ENCODE data around the gene SPATA31C2. TPM values are rescaled to one million over a fixed set of nuclear protein-coding genes. Genes with fewer than 3 reads are reported as not detected.
"Not testable (repeated sequence)": the region's sequence is repeated elsewhere in the genome, so short reads cannot be mapped to it uniquely, and the experiment has no call there.

The SPATA31C2 gene
- total RNA-seq, 1 experiment from 2014 or later = 0.53 TPM

GRCh38 chr9:88164850-88165249 lies 26.6 kb upstream of the SPATA31C2 start:
- H3K4me3 ChIP-seq = no peak overlapping the region
- H3K27ac ChIP-seq = no peak overlapping the region
- no peaks in the 10 kb centered on the region; the same call in none of the 2 replicates for H3K4me1 ChIP-seq
- no peaks in the 10 kb centered on the region for H3K27me3 ChIP-seq
- H3K9me3 ChIP-seq (replicated peaks) = no peaks in the 10 kb centered on the region
- DNase-seq = no peak
- H3K36me3 ChIP-seq = no peaks in the 10 kb centered on the region

- Histone ChIP-seq H3K4me1 (no peaks in the 10 kb centered on the region; the same call in none of the 2 replicates), H3K4me3 (no peak overlapping the region), H3K27ac (no peak overlapping the region), H3K9me3 (replicated peaks) (no peaks in the 10 kb centered on the region), H3K27me3 (no peaks in the 10 kb centered on the region), H3K36me3 (no peaks in the 10 kb centered on the region)
- no peak for DNase-seq
Observed at GRCh38 chr9:88161144-88161543, 22.9 kb upstream of the SPATA31C2 start.

- Histone ChIP-seq H3K4me1 (peaks cover 10% of the 10 kb centered on the region; the same call in 1 of the 2 replicates), H3K9me3 (replicated peaks) (0 out of 2 replicates have a peak, but pooled peaks cover 3% of the 10 kb centered on the region), H3K36me3 (no peaks in the 10 kb centered on the region), H3K4me3 (peak overlapping the region; percentile 3; the same call in 1 of the 2 replicates), H3K27ac (peak overlapping the region; percentile 32), H3K27me3 (no peaks in the 10 kb centered on the region)
- peak; percentile 29 to 80 for DNase-seq
Observed at GRCh38 chr9:88143957-88144625, 5.8 kb upstream of the SPATA31C2 start.

- Histone ChIP-seq H3K9me3 (replicated peaks) (0 out of 2 replicates have a peak, but pooled peaks cover 3% of the 10 kb centered on the region), H3K27me3 (no peaks in the 10 kb centered on the region), H3K27ac (no peak overlapping the region), H3K4me3 (no peak overlapping the region), H3K36me3 (no peaks in the 10 kb centered on the region), H3K4me1 (peaks cover 10% of the 10 kb centered on the region; the same call in 1 of the 2 replicates)
- DNase-seq = no peak
Observed at GRCh38 chr9:88143179-88143578, 4.9 kb upstream of the SPATA31C2 start.

- not testable (repeated sequence) for H3K27ac ChIP-seq; H3K27me3 ChIP-seq; H3K9me3 ChIP-seq (replicated peaks); H3K4me1 ChIP-seq; H3K36me3 ChIP-seq
- peak; percentile 17 to 39 for DNase-seq
- peak overlapping the region; percentile 43 for H3K4me3 ChIP-seq
Observed at GRCh38 chr9:88133552-88133951, 4.7 kb downstream of the SPATA31C2 start.

- H3K27ac ChIP-seq; H3K9me3 ChIP-seq (replicated peaks); H3K36me3 ChIP-seq; H3K4me3 ChIP-seq; DNase-seq; H3K4me1 ChIP-seq; H3K27me3 ChIP-seq: not testable (repeated sequence)
Observed at GRCh38 chr9:88129556-88129955, 8.7 kb downstream of the SPATA31C2 start.

GRCh38 chr9:88127700-88128300 lies 10.5 kb downstream of the SPATA31C2 start:
- not testable (repeated sequence) for H3K4me1 ChIP-seq; H3K4me3 ChIP-seq; H3K36me3 ChIP-seq; H3K27ac ChIP-seq; H3K27me3 ChIP-seq; H3K9me3 ChIP-seq (replicated peaks); DNase-seq

GRCh38 chr9:88123413-88123812 lies 14.9 kb downstream of the SPATA31C2 start:
- H3K27ac ChIP-seq; H3K9me3 ChIP-seq (replicated peaks); H3K4me3 ChIP-seq; DNase-seq; H3K27me3 ChIP-seq; H3K4me1 ChIP-seq; H3K36me3 ChIP-seq: not testable (repeated sequence)

- H3K4me1 ChIP-seq; H3K27me3 ChIP-seq; H3K4me3 ChIP-seq; H3K36me3 ChIP-seq; H3K9me3 ChIP-seq (replicated peaks); H3K27ac ChIP-seq; DNase-seq: not testable (repeated sequence)
Observed at GRCh38 chr9:88118121-88118520, 20.2 kb downstream of the SPATA31C2 start.

- not testable (repeated sequence) for H3K4me1 ChIP-seq; H3K36me3 ChIP-seq; H3K27ac ChIP-seq; DNase-seq; H3K27me3 ChIP-seq; H3K9me3 ChIP-seq (replicated peaks); H3K4me3 ChIP-seq
Observed at GRCh38 chr9:88114968-88115612, 23.2 kb downstream of the SPATA31C2 start.

GRCh38 chr9:88114283-88114967 lies 23.9 kb downstream of the SPATA31C2 start:
- H3K27ac ChIP-seq; H3K4me3 ChIP-seq; DNase-seq; H3K27me3 ChIP-seq; H3K4me1 ChIP-seq; H3K9me3 ChIP-seq (replicated peaks); H3K36me3 ChIP-seq: not testable (repeated sequence)

- DNase-seq; H3K27ac ChIP-seq; H3K27me3 ChIP-seq; H3K36me3 ChIP-seq; H3K4me3 ChIP-seq; H3K9me3 ChIP-seq (replicated peaks); H3K4me1 ChIP-seq: not testable (repeated sequence)
Observed at GRCh38 chr9:88113156-88114130, 24.8 kb downstream of the SPATA31C2 start.

GRCh38 chr9:88110026-88110425 lies 28.2 kb downstream of the SPATA31C2 start:
- H3K4me3 ChIP-seq = no peak overlapping the region
- H3K36me3 ChIP-seq = no peaks in the 10 kb centered on the region
- H3K27ac ChIP-seq = no peak overlapping the region
- no peaks in the 10 kb centered on the region for H3K27me3 ChIP-seq
- H3K4me1 ChIP-seq = no peaks in the 10 kb centered on the region
- no peak for DNase-seq
- no peaks in the 10 kb centered on the region for H3K9me3 ChIP-seq (replicated peaks)

GRCh38 chr9:88108779-88109178 lies 29.5 kb downstream of the SPATA31C2 start:
- H3K27me3 ChIP-seq = no peaks in the 10 kb centered on the region
- H3K4me1 ChIP-seq = no peaks in the 10 kb centered on the region
- H3K9me3 ChIP-seq (replicated peaks) = no peaks in the 10 kb centered on the region
- no peak overlapping the region for H3K27ac ChIP-seq
- DNase-seq = no peak
- H3K4me3 ChIP-seq = no peak overlapping the region
- no peaks in the 10 kb centered on the region for H3K36me3 ChIP-seq
